ENCODE data around the gene ACAA2. TPM values are rescaled to one million over a fixed set of nuclear protein-coding genes. Genes with fewer than 3 reads are reported as not detected.

ACAA2 gene
- total and polyA plus RNA-seq, 8 donors = 20.3 to 53.0 (median 32.5) TPM

DNA sequence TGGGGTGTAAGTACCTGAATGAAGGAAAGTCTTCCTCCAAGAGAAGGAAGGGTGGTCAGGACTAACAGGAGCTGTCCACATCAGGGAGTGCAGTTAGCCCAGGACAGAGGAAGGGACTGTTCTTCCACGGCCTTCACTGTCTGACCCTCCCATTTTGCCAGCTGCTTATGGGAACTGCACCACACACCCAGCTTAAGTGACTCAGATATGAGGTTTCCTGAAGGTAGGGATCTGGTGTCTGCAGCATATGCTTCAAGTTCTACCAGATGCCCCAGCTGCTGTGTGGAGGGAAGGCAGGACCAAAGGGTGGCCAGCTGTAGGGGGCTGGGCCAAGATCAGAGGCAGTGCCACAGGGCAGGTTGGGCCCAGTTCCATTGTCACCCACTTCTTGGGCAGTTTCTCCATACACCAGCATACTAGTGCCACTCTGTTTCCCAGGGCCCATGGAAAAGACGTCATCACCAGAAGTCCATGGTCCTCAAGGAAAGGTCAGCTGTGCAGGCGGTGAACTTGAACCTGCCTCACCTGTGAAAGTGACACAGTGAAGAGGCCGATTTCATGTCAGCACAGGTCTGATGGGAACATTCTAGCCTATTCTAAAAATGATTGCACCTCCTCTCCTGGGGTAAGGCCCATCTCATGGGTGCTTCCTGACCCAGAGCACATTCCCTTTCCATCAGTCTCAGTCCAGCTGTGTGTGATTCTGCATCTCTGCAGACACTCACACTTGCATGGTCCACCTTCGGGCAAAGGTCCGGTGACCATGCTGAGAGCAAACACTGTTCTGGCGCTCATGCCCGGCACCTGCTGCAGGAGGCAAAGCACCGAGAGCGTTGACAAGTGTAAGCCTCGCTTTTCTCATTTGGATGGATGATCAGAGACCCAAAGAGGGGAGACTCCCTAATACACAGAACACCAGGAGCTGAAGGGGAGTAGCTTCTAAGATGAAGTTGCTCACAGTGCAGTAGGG lies 68.0 kb downstream of the ACAA2 start:
- Histone ChIP-seq H3K27ac (no peak overlapping the region), H3K4me1 (no peaks in the 10 kb centered on the region), H3K9me3 (no peaks in the 10 kb centered on the region), H3K4me3 (no peak overlapping the region), H3K27me3 (no peaks in the 10 kb centered on the region), H3K36me3 (no peaks in the 10 kb centered on the region)
- 85 to 89% methylated on average over 11 of the region's 11 CpGs for WGBS, 2 donors
- FAIRE-seq = no peak
- no peak for DNase-seq
- intact Hi-C loops (cut with DNase I) = no loop called here
- ATAC-seq = no peak
- TF ChIP-seq, protein P1, sequence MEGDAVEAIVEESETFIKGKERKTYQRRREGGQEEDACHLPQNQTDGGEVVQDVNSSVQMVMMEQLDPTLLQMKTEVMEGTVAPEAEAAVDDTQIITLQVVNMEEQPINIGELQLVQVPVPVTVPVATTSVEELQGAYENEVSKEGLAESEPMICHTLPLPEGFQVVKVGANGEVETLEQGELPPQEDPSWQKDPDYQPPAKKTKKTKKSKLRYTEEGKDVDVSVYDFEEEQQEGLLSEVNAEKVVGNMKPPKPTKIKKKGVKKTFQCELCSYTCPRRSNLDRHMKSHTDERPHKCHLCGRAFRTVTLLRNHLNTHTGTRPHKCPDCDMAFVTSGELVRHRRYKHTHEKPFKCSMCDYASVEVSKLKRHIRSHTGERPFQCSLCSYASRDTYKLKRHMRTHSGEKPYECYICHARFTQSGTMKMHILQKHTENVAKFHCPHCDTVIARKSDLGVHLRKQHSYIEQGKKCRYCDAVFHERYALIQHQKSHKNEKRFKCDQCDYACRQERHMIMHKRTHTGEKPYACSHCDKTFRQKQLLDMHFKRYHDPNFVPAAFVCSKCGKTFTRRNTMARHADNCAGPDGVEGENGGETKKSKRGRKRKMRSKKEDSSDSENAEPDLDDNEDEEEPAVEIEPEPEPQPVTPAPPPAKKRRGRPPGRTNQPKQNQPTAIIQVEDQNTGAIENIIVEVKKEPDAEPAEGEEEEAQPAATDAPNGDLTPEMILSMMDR (IDR thresholded peaks at IDR 0.05) = no peak

DNA sequence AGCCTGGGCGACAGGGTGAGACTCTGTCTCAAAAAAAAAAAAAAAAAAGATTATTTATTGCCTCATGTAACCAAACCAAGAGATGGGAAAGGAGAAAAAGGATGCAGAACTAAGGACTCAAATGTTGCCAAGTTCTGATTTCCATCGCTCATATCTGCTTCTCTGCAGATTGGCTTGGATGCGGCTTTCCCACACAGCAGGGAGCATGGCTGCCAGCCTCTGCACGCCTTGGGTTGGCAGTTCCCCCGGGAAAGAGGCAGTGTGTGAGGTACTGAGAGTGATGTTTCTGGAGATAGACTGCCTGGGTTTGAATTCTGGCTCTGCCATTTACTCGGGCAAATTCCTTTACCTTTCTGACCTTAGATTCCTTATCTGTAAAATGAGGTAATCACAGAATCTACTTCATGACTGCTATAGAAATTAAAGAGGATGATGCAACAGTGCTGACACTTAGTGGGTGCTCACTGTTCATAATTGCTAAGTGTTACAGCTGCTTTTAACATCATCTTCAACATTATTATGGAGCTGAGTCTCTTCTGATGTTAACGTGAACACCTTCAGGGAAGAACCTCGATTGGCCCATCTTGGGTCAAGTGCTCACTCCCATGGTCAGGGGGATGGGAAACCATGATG lies 68.8 kb downstream of the ACAA2 start:
- FAIRE-seq (no peak), ATAC-seq (no peak), DNase-seq (no peak)
- peaks cover 0 to 2% (median 0%) of the 10 kb centered on the region in 4 donors for H3K9me3 ChIP-seq
- H3K4me1 ChIP-seq = no peaks in the 10 kb centered on the region
- H3K27me3 ChIP-seq = no peaks in the 10 kb centered on the region
- H3K4me3 ChIP-seq = no peak overlapping the region
- no peak overlapping the region for H3K27ac ChIP-seq
- intact Hi-C loops (cut with DNase I) = no loop called here
- H3K36me3 ChIP-seq = no peaks in the 10 kb centered on the region
- WGBS, 2 donors = 54 to 55% methylated on average over 8 of the region's 8 CpGs
- TF ChIP-seq, protein P1 (IDR thresholded peaks at IDR 0.05) = no peak

DNA sequence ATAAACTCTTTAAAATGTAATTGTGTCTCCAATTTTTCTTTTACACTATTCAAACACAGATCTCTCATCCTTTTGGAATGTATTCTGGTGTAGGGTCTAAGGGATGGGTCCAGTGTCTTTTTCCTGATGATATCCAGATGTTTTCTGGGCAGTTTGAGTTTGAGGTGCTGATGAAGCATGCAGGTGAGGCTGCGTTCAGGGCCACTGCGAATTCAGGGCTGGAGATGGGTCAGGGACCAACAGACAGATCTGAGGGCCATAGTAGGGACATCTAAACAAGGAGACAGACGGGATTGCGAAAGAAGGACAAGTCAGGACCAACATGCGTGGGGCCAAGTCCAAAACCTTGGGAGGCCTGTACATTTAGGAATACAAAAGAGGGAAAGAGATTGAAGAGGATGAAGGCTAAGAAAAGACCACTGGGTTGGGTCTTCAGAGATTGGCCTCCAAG lies 70.2 kb downstream of the ACAA2 start:
- TF ChIP-seq, protein P1 (IDR thresholded peaks at IDR 0.05) = no peak
- DNase-seq (no peak), FAIRE-seq (no peak), ATAC-seq (no peak)
- Histone ChIP-seq H3K27me3 (no peaks in the 10 kb centered on the region), H3K4me1 (no peaks in the 10 kb centered on the region), H3K9me3 (peaks cover 0 to 2% (median 0%) of the 10 kb centered on the region in 4 donors), H3K4me3 (no peak overlapping the region), H3K27ac (no peak overlapping the region), H3K36me3 (no peaks in the 10 kb centered on the region)
- WGBS, 2 donors = 81 to 83% methylated on average over 5 of the region's 5 CpGs
- intact Hi-C loops (cut with DNase I) = no loop called here

DNA sequence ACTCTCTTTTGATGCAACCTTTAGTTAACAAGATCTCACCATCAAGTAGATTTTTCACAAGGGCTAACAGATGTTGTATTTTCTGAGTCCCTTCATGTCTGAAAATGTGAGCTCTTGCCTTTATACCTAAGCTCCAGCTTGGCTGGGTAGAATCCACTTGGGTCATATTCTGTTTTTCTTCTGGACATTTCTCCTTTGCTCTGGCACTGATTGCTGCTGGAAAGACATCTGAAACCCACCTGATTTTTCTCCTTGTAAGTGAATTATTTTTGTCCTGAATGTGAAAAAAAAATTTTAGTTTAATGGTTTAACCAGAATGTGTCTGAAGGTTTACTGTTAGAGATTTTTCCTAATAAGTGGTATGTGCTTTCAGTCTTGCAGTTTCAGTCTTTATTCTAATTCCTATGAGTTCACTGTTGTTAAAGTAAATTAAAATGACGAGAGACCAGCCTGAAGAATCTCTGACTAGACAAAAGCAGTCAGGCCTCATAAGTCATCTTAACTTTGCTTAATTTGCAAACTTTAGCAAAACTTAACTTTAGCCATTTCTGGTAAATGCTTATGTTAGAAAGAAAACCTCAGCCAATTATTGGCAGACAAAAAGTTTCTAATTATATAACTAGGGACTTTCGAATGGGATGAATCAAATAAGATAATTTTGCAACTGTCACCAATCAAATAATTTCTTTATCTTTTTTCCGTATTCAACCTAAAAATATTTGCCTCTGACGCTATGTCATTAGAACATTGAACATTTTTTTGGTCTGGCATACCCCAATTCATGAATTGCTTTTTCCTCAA lies 70.8 kb downstream of the ACAA2 start:
- no peaks in the 10 kb centered on the region for H3K4me1 ChIP-seq
- no peaks in the 10 kb centered on the region for H3K27me3 ChIP-seq
- FAIRE-seq (no peak), ATAC-seq (no peak), DNase-seq (no peak)
- no peak overlapping the region for H3K4me3 ChIP-seq
- no peaks in the 10 kb centered on the region for H3K36me3 ChIP-seq
- WGBS, 2 donors = 59 to 62% methylated on average over 4 of the region's 4 CpGs
- intact Hi-C loops (cut with DNase I) = no loop called here
- no peak overlapping the region for H3K27ac ChIP-seq
- TF ChIP-seq, protein P1 (IDR thresholded peaks at IDR 0.05) = no peak
- peaks cover 0 to 2% (median 0%) of the 10 kb centered on the region in 4 donors for H3K9me3 ChIP-seq

All from pancreas (tissue), 10 donors.